SK-N-SH treated with all-trans-retinoic acid at 6 μM for 48 hours (cell line): Measurements from ENCODE around the gene SLC6A9.
A peak's percentile ranks its signal among the peaks of the same experiment; 100 is the strongest.

Experiments used
- ATAC-seq: fragments of 200-7000 bp; cut with Tn5 transposase; 3 replicates; pipeline ENCODE4 v1.9.1; 2020; ENCODE audit warnings: mild to moderate bottlenecking, moderate library complexity
- ARNTL ChIP-seq: fragments of 450-650 bp; formaldehyde crosslinking; IDR thresholded peaks from 2 replicates; pipeline ENCODE4 v1.5.0; 2020; ENCODE audit warnings: low read depth, mild to moderate bottlenecking, moderate library complexity, borderline replicate concordance
- BACH2 ChIP-seq: fragments of 250-450 bp; sonication (Bioruptor Pico); IDR thresholded peaks from 2 replicates; pipeline ENCODE4 v1.9.0; 2021; ENCODE audit warnings: mild to moderate bottlenecking, borderline replicate concordance
- CREB5 ChIP-seq: fragments of 250-450 bp; sonication (Bioruptor Pico); IDR thresholded peaks from 2 replicates; pipeline ENCODE4 v1.5.1; 2020; ENCODE audit warnings: low read depth, mild to moderate bottlenecking, moderate library complexity
- CSRNP3 ChIP-seq: fragments of 250-450 bp; sonication (Bioruptor Pico); IDR thresholded peaks from 2 replicates; pipeline ENCODE4 v1.5.1; 2021; ENCODE audit warnings: mild to moderate bottlenecking, moderate library complexity
- ESRRG ChIP-seq: fragments of 250-450 bp; sonication (Bioruptor Pico); IDR thresholded peaks from 2 replicates; pipeline ENCODE4 v1.6.1; 2021; ENCODE audit warnings: mild to moderate bottlenecking
- GLIS3 ChIP-seq: fragments of 250-450 bp; sonication (Bioruptor Pico); IDR thresholded peaks from 2 replicates; pipeline ENCODE4 v1.5.0; 2020; ENCODE audit warnings: mild to moderate bottlenecking, moderate library complexity
- ISL1 ChIP-seq: fragments of 250-450 bp; sonication (Bioruptor Pico); IDR thresholded peaks from 2 replicates; pipeline ENCODE4 v2.1.2; 2022; ENCODE audit warnings: mild to moderate bottlenecking, moderate library complexity
- OSR1 ChIP-seq: fragments of 250-450 bp; sonication (Bioruptor Pico); IDR thresholded peaks from 2 replicates; pipeline ENCODE4 v1.8.0; 2022; ENCODE audit warnings: moderate library complexity, mild to moderate bottlenecking, inconsistent platforms
- PATZ1 ChIP-seq: fragments of 250-450 bp; sonication (Bioruptor Pico); IDR thresholded peaks from 2 replicates; pipeline ENCODE4 v1.8.0; 2020; ENCODE audit warnings: mild to moderate bottlenecking, moderate library complexity, borderline replicate concordance
- POU6F1 ChIP-seq: fragments of 250-450 bp; sonication (Bioruptor Pico); IDR thresholded peaks from 2 replicates; pipeline ENCODE4 v1.8.0; 2021; ENCODE audit warnings: low read depth, mild to moderate bottlenecking, moderate library complexity, borderline replicate concordance
- PPARA ChIP-seq: fragments of 250-450 bp; sonication (Bioruptor Pico); IDR thresholded peaks from 2 replicates; pipeline ENCODE4 v1.5.0; 2020; ENCODE audit warnings: mild to moderate bottlenecking, borderline replicate concordance
- RARB ChIP-seq: fragments of 250-450 bp; sonication (Bioruptor Pico); IDR thresholded peaks from 2 replicates; pipeline ENCODE4 v1.8.0; 2021; ENCODE audit warnings: mild to moderate bottlenecking, moderate library complexity
- SNAI2 ChIP-seq: fragments of 250-450 bp; sonication (Bioruptor Pico); IDR thresholded peaks from 2 replicates; pipeline ENCODE4 v1.5.0; 2020; ENCODE audit warnings: mild to moderate bottlenecking, moderate library complexity
- TCF4 ChIP-seq: fragments of 250-450 bp; sonication (Bioruptor Pico); IDR thresholded peaks from 2 replicates; pipeline ENCODE4 v1.8.0; 2021; ENCODE audit warnings: mild to moderate bottlenecking, moderate library complexity, borderline replicate concordance
- ZC3H10 ChIP-seq: fragments of 250-450 bp; sonication (Bioruptor Pico); IDR thresholded peaks from 2 replicates; pipeline ENCODE4 v1.5.1; 2021; ENCODE audit warnings: mild to moderate bottlenecking, moderate library complexity
- ZFP3 ChIP-seq: fragments of 250-450 bp; sonication (Bioruptor Pico); IDR thresholded peaks from 2 replicates; pipeline ENCODE4 v1.5.0; 2020; ENCODE audit warnings: mild to moderate bottlenecking, moderate library complexity
- ZFP30 ChIP-seq: fragments of 450-650 bp; formaldehyde crosslinking; IDR thresholded peaks from 2 replicates; pipeline ENCODE4 v1.5.0; 2022; ENCODE audit warnings: mild to moderate bottlenecking, moderate library complexity
- ZNF565 ChIP-seq: fragments of 450-650 bp; formaldehyde crosslinking; conservative IDR thresholded peaks from 2 replicates; pipeline ENCODE4 v1.5.0; 2020; ENCODE audit warnings: low read depth, mild to moderate bottlenecking, moderate library complexity
- ZNF70 ChIP-seq: fragments of 450-650 bp; formaldehyde crosslinking; IDR thresholded peaks from 2 replicates; pipeline ENCODE4 v1.5.0; 2020; ENCODE audit warnings: mild to moderate bottlenecking, moderate library complexity
- ZNF8 ChIP-seq: fragments of 450-650 bp; formaldehyde crosslinking; IDR thresholded peaks from 2 replicates; pipeline ENCODE4 v1.5.0; 2020; ENCODE audit warnings: mild to moderate bottlenecking, moderate library complexity

The SLC6A9 gene

DNA sequence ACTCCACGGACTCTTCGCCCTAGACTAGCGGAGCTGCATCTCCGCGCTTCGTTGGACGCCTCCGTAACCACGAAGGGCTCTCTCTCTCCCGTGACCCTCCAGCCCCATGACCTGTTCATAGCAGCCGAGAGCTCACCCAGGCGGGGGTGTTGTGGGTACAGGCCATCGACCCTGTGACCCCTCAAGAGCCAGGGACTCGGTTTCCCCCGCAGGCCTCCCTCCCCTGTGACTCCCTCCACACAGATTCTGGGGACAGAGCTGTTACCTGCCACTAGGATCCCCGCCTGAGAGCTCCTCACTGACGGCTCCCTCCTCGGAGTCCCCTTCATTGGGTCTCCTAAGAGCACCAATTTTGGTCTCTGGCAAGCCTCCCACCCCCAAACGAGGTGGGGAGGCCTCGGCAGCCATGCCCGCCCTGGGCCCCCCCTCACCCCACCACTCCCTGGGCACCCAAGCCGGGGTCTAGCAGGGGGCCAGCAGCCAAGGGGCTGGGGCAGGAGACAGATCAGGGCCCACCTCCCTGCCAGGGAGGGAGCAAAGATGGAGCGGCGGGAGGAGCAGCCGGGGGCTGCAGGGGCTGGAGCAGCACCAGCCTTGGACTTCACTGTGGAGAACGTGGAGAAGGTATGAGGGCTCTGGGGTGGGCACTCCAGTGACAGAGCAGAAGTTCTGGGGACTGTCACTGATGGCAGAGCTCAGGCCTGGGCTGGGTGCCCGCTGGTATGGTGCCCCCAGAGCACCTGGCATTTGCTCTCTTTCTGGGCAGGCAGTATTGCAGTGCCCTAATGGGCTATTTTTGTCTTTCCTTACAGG lies 84.0 kb downstream of the SLC6A9 start:
- TF ChIP-seq PATZ1 (CRISPR knock-in tag) (no peak), ZNF565 (no peak), OSR1 (CRISPR knock-in tag) (no peak), BACH2 (no peak), SNAI2 (CRISPR knock-in tag) (no peak), ZFP3 (CRISPR knock-in tag) (no peak), POU6F1 (no peak), TCF4 (no peak), RARB (CRISPR knock-in tag) (no peak), PPARA (CRISPR knock-in tag) (no peak), ZNF8 (no peak), ZNF70 (CRISPR knock-in tag) (no peak), ARNTL (CRISPR knock-in tag) (no peak), ZC3H10 (CRISPR knock-in tag) (no peak), GLIS3 (no peak), CREB5 (CRISPR knock-in tag) (no peak), ISL1 (CRISPR knock-in tag) (no peak), ZFP30 (no peak), ESRRG (CRISPR knock-in tag) (no peak), CSRNP3 (CRISPR knock-in tag) (no peak)
- TF ChIP-seq, all 23 proteins: peak for 0
- ATAC-seq: peak; percentile 2; the same call in 2 of the 3 replicates
